Stimulated activated CD4-positive, alpha-beta T cell treated with anti-CD3 and anti-CD28 coated beads, Interleukin-2, amount 100 ng/mL, for 48 hours (primary cell): ENCODE data around the gene ZNF837.
A peak's percentile ranks its signal among the peaks of the same experiment; 100 is the strongest.

ENCODE experiments used
- DNase-seq, 2 donors: peaks; one replicate each; pipeline ENCODE4 v3.0.0-alpha.2; 2020

ZNF837 gene

GRCh38 chr19:58367698-58368454 is 13.0 kb downstream of the ZNF837 start:
- DNase-seq, result no peak

GRCh38 chr19:58366585-58367430 is 14.0 kb downstream of the ZNF837 start:
- DNase-seq, result no peak

- DNase-seq, result no peak
These were observed 16.7 kb downstream of the ZNF837 start for GRCh38 chr19:58364146-58364545.

GRCh38 chr19:58362272-58362994 is 18.4 kb downstream of the ZNF837 start, which contains the start of gene ZNF497:
Gene ZNF497, minus strand, starts transcription at chr19:58362751. Its CDS starts 5,116 bp downstream, at chr19:58357635.
- DNase-seq, result peak; percentile 93 to 96

- peak; percentile 32 to 42 for DNase-seq
These were observed 18.9 kb downstream of the ZNF837 start for GRCh38 chr19:58361900-58362271.

GRCh38 chr19:58357481-58358145 is 23.2 kb downstream of the ZNF837 start:
- no peak for DNase-seq

GRCh38 chr19:58356766-58357480 is 23.9 kb downstream of the ZNF837 start:
- no peak for DNase-seq

GRCh38 chr19:58355908-58356765 is 24.7 kb downstream of the ZNF837 start:
- DNase-seq, result peak in 1 of 2 donors; percentile 29

- DNase-seq, result no peak
These were observed 25.5 kb downstream of the ZNF837 start for GRCh38 chr19:58355215-58355796.

- no peak for DNase-seq
These were observed 26.3 kb downstream of the ZNF837 start for GRCh38 chr19:58354478-58355030.

- DNase-seq, result no peak
These were observed 26.9 kb downstream of the ZNF837 start for GRCh38 chr19:58353717-58354477.

- DNase-seq, result no peak
These were observed 27.8 kb downstream of the ZNF837 start, which contains the start of gene A1BG for GRCh38 chr19:58352760-58353671. Gene A1BG, minus strand, starts transcription at chr19:58353492. Its CDS starts 55 bp downstream, at chr19:58353437.

- no peak for DNase-seq
These were observed 28.7 kb downstream of the ZNF837 start for GRCh38 chr19:58351990-58352755.

- no peak for DNase-seq
These were observed 29.3 kb downstream of the ZNF837 start for GRCh38 chr19:58351558-58351878.

- DNase-seq, result no peak
These were observed 29.8 kb downstream of the ZNF837 start for GRCh38 chr19:58350871-58351557.

- DNase-seq, result no peak
These were observed 30.6 kb downstream of the ZNF837 start for GRCh38 chr19:58350001-58350861.
